Activated gamma-delta T cell treated with anti-CD3 and anti-CD28 coated beads, Interleukin-2, amount 50 U/mL, for 16 hours (primary cell): ENCODE measurements around the gene CHRNA4.

Experiments used
- DNase-seq: peaks from one replicate; pipeline ENCODE4 v3.0.0-alpha.2; 2020; ENCODE audit warnings: low read depth

The CHRNA4 gene

DNA sequence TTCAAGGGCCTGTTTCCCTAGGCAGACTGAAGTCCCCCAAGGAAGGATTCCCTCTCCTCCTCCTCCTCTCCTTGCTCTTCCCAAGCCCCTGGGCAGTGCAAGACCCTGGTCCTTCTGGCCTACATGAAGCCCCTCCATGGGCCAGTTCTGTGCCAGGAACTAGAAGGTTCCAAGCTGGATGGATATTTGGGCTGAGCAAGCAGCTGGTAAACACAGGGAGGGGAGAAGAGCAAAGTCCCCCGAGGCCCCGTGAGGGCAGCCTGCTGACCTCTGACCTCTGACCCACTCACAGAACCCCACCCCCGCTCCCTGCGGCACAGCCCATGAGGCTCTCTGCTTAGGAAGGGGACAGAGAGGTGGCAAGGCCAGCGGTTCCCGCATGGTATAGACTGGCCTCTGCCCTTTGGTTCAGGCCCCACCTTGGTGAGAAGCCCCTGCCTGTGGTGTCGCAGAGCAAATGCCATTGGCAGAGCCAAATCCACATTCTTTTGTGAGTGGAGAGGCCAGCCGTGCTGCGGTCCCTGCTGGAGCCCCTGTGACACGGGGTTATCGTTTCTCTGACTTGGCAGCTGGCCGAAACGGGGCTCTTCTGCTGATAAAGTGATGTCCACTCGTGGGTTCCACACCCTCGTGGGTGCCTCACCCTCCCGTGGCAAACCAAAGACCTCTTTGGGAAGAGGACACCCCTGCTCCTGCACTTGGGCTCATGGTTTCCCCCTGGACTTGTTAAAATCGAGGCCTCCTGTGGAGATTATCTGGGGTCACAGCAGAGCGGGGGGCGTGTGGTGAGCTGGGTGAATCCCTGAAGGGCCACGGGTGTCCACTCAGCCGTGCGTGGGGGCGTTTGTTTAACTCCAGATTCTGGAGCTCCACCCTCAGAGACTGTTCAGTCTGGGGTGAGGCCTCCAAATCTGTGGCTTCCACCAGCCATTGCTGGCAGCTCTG lies 2.1 kb upstream of the CHRNA4 start:
- DNase-seq, result no peak

DNA sequence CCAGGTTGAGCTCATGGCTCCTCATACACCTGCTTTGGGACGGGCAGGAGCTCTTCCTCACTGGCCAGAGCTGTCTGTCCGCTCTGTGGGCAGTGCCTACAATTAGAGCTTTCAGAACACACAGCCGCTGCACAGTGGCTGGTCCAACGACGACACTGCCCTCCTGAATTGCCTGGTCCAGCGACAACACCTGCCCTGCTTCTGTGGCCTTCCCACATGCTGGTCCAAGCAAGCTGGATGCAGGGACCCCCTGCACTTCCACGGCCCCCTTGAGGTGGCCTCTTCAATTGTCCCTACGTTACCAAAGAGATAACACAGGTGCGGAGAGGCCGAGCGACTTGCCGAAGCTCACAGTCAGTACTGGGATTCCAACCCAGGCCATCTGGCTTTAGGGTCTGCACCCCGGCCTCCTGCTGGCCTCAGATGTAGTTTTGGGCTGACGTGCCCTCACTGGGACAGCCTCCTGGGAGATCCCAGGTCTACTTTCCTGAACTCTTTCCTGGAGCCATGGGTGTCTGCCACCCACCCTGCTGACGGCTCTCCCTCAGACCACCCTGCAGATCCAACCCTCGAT lies 1.4 kb upstream of the CHRNA4 start:
- DNase-seq, result no peak

DNA sequence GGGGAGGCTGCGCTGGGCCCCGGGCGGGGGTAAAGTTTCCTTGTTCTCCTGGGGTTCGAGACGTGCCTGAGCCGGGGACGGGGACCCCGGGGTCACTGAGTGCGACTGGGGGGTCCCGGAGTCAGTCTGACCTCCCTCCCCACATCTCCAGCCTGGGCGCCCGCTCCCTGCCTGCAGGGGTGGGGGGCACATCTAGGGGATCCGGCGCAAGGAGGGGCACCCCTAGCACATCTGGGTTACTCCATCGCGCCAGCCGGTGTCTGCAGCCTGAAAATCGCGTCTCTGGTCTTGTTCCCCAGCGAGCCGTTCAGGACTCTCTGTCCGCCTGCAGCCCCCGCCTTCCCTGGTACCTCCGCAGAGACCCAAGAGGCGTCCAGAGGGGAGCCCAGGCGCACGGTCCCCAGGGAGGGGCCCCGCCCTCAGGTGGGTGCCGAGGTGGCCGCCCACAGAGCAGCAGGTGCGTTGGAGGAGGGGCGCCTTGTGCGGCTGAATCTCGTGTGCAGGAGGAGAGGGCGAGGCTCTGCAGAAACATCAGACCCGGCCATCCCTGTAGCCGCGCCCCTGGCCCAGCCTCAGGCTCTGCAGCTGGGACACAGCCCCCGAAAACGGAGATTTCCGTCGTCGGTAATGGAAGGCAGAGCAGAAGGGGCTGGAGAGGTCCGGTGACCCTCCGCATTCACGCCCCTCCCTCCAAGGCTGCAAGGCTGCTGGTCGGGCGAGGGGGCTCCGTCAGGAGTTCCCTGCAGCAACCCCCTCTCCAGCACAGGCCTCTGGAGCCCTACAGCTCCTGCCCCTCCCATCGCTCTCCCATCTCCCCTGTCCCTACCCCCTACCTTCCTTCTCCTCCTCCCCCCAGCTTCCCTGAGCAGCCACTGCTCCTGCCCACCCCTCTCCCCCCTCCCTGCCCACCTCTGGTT lies 628 bp upstream of the CHRNA4 start:
- no peak for DNase-seq

DNA sequence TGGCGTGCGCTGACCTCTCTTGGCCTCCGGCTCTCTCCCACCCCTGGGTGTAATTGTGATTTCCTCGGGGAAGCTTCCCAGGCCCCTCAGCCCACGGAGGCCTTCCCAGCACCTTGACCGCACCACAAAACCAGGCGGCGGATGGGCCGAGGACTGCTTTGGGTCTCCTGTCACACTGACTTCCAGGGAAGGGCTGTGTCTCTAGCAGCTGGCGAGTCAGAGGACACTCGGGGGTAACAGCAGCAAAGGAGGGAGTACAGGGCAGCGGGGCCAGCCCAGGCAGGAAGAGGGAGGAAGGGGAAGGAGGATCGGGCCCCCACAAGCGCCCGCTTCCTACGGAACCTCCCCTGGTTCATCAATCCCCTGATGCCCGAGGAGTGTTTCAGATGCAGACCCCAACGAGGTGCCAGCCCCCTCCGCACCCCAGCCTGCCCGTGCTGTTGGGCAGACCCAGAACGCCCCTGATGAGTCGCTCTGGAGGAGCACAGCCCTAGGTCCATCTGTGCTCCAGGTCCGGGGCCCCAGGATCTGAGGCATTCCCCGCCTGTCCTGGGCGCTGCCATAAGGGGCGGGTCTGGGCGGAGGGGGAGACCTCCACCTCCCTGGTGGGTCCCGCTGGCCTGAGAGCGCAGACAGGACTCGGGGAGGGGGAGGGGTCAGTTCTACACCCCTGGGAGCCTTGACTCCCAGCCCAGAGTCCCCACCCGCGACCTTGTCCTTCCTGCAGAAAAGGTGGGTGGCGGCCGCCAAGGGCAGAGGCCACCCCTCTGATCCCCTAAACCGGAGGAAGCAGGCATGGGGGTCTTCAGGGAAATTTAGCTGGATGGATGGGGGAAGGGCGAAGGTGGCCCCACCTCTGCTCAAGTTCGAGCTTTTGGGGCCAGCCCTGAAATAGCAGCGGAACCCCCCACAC lies 956 bp downstream of the CHRNA4 start:
- DNase-seq, result no peak

DNA sequence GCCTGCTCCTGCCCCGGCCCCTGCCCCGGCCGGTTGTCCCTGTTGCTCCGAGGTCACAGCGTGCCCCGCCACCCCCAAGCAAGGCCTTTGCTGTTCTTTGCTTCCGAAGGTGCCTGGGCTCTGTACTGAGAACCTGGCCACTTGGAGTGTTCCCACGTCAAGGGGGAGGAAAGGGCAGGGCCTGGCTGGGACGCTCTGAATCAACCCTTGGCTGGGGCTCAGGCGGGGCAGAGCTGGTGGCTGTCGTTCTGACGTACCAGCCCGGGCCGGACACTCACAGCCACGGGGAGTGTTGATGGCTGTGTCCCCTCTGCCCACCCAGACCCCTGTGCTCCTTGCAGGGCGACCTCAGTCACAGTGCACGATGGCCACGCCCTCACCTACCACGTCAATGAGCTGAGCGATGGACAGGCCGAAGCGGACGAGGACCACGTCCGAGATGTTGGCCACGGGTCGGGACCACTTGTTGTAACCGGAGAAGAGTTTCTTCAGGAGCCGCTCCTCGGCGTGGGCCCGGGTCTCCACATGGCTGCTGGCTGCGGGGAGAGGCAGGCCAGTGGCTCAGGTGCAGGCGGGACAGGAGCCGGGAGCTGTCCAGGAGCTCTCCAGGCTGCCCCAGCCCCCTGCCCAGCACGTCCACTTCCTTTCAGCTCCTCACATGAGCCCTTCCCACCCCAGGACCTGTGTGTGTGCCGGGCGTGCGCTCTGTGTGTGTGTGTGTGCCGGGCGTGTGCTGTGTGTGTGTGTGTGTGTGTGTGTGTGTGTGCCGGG lies 1.8 kb downstream of the CHRNA4 start:
- no peak for DNase-seq

DNA sequence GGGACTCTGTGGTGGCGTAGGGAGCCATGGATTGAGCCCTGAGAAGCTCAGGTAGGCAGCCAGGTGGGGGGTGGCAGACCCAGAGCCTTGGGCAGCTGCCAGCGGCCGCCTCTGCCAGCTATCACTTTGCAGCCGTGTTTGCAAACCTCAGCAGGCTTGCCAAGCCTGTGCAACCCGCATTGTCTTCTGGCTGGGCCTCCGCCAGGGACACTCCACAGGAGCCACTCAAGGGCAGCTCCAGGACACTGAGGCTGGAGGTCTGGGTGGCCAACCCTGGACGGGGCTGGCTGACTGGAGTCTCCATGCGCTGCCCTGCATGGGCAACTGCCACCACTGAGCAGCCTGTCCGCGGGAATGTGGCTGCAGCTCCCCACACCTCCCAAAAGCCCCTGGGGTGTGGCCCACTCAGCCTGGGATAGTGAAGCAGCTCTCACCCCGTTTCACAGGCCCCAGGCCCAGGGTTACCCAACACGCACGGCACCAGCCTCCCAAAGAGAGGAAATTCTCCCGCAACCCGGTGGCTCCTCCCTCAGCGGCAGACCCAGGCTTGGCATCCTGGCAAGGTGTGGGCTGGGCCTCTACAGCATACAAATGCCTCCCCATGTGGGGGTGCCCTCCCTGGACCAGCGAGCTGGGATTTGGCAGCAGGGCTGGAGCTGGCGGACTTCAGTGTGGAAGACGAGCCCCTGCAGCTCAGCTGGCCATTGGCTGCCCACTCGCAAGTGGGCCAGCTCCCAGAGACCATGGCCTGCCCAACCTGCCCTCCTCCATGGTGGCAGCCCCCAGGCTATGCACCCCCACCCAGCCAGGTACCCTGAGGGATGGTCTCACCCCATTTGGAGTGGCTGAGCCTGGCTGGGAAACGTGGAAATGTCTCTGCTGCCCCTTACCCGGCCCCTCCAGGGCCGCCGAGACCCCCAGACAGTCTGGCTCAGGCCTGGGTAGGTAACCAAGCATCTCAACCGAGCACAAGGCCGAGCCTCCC lies 2.9 kb downstream of the CHRNA4 start:
- no peak for DNase-seq

DNA sequence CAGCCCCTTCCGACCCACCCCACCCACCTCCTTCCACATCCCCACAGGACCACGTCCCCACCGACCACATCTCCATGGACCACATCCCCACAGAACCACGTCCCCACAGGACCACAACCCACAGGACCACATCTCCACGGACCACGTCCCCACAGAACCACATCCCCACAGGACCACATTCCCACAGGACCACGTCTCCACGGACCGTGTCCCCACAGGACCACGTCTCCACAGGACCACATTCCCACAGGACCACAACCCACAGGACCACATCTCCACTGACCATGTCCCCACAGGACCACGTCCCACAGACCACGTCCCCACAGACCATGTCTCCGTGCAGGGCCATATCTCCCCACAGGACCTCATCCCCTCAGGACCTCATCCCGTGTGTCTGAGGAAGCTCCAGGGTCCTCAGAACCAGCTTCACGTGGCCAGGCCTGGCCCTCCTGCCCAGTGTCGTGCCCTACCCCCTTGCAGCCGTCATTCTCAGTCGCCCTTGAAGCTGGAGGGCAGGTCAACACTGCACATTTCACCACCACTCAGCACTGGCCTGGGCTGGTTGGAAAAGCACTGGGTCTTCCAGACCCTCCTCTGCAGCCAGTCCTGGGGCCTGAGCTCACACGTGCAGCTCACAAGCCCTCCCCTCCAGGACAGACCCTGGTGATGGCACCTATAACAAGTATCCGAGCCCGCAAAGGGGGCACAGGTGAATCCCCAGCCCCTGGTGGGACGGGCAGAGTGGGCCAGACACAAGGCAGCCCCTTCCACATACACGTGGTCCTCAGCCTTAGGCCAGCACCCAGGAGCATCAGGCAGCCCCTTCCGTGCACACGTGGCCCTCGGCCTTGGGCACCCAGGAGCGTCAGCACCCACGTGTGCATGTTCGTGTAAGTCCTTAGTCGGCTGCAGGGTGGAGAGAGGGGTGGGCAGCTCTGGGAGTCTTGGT lies 3.9 kb downstream of the CHRNA4 start:
- DNase-seq, result no peak

DNA sequence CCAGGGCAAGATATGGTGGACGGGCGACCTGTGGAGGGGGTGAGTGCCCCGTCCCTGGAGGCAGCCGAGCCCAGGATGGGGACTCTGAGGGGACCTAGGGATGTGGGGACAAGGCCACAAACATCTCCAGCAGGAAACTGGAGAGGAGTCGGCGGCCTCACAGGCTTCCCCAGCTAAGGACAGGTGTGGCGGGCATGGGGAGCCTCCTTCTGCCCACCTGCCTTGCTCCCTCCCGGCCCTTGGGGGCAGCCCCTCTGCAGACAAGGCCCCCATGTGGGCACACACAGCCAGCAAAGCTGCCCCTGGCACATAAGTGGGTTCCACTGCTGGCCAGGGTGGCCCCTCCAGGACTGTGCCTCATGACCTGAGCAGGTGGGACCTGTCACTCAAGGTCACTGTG lies 4.6 kb downstream of the CHRNA4 start:
- DNase-seq, result no peak

DNA sequence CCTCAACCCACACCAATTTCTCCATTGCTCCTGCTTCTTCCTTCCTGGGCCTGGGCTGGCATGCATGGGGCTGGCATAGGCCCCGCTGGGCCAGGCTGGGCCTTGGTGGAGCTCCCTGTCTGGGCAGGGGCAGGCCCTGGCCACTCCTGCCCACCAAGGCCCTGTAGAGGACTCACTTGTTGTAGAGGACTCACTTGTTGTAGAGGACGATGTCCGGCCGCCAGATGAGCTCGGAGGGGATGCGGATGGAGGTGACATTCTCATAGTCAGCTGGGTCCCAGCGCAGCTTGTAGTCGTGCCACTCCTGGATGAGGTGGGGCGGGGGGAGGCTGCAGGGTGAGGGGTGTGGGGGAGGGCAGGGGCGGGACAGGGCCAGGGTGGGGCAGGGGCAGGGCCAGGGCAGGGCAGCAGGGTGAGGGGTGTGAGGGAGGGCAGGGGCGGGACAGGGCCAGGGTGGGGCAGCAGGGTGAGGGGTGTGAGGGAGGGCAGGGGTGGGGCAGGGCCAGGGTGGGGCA lies 5.3 kb downstream of the CHRNA4 start:
- DNase-seq, result no peak

DNA sequence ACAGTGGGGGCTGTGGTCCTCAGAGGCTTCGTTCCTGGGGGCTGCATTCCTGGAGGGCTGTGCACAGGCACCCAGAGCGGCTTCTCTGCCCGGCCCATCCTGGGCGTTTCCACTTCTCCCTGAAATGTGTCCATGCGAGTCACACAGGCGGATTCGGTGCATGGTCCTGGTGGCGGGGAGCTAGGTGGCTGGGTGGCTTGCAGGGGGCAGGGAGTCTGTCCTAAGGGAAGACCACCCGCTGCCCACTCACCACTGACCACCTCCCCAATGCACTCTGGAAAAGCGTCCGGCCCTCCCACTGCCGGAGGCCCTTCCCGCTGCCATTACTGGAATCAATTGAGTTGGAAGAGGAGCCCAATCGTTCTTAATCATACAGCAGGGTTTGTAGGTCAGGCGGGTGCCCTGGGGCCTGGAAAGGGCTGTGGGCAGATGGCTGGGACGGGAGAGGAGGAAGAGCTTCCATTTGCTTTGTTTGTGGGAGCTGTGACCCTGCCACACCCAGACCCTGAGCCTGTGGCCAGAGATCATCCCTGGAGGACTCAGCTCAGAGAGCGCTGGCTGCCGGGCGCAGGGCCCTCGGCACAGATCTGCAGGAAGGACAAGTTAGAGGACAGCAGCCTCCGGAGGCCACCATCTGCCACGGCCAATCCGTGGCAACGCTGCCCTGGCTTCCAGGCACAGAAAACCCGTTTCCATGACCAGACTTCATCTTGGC lies 6.4 kb downstream of the CHRNA4 start:
- DNase-seq, result no peak

DNA sequence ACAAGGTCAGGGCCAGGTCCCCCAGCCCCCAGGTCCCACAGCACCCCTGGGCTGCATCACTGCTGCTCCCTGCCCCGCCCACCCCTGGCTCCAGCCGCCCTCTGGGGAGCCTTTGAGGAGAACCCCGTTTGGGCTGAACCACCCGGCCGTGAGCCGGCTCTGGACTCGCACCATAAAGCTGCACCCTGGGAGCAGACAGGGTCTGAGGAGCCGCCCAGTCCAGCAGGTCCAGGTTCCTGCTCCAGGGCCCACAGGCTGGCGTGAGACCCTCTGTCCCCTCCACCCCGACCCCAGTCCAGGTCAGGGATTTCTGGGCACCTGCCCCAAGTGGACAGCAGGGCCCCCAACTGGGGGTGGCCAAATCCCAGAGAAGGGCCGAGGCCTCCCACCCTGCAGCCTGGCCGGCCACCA lies 8.3 kb downstream of the CHRNA4 start:
- DNase-seq, result no peak

DNA sequence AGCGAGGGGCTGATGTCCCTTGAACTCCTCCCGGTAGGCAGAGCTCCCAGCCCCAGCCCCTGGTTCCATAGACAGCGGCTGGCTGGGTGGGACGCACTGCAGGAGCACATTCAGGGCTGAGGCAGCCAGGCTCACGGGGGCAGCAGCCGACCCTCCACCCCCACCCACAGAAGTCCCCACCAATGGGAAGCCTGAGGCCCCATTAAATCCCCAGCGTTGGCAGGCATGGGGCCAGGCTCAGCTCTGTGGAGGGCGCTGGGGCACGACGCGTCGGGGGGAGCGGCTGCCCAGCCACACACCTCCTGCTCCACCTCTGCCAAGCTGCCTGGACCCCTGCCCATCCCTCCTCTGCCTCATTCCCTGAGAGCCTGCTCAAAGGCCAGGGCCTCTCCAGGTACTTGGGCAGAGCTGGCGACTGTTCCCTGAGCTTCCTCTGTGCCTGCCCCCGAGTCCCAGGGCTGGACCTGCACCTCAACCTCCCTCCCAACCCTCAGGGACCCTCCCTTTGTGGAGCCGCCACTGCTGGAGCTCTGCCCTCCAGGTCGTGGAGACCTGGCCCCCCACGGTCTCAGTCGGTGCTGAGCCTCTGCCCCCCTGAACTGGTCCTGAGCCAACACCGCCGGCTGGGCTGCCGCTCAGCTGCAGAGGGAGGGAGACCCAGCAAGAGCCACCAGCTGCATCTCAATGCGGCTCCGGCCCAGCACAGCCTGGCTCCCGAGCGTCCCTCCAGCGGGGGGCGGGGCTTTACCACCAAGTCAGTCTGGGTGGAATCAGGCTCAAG lies 9.1 kb downstream of the CHRNA4 start:
- DNase-seq, result no peak

DNA sequence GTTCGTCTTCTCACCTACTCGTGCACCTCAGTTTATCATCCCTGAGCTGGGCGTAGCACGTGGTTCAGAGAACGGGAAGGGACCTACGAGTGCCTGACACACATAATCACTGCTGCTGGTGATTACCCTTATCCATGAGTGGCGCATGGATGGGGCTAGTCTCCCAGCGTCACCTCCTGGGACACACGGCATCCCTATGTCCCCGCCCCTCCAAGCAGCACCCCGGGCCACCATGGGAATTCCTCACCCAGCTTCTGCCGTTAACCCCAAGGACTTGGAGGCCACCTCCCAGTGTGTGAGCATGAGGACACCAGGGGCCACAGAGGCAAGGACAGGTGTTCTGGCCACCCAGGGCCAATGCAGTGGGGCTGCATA lies 9.8 kb downstream of the CHRNA4 start:
- DNase-seq, result no peak

DNA sequence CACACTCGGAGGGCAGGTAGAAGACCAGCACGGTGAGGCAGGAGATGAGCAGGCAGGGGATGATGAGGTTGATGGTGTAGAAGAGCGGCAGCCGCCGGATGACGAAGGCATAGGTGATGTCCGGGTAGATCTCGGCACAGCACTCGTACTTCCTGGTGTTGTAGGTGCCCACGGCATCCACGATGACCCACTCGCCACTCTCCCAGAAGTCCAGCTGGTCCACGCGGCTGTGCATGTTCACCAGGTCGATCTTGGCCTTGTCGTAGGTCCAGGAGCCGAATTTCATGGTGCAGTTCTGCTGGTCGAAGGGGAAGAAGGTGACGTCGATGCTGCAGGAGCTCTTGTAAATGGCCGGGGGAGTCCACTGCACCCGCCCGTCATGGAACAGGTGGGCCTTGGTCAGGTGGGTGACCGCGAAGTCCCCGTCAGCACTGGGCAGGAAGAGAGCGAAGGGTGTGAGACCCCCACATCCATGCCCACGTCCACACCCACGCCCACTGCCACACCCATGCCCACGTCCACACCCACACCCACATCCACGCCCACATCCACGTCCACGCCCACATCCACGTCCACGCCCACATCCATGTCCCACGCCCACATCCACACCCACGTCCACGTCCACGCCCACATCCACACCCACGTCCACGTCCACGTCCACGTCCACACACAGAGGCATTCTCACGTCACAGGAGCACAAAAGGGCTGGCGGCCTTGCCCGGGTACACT lies 10.4 kb downstream of the CHRNA4 start:
- DNase-seq, result no peak

DNA sequence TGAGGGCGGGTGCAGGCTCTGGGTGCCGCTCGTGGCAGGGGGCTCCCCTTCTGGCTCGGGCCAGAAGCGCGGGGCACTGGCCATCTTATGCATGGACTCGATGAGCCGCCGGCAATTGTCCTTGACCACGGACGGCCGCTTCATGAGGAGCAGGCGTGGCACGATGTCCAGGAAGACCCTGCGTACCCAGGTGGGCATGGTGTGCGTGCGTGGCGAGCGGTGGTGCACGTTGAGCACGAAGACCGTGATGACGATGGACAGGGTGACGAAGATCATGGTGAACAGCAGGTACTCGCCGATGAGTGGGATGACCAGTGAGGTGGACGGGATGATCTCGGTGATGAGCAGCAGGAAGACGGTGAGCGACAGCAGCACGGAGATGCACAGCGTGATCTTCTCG lies 11.0 kb downstream of the CHRNA4 start:
- DNase-seq, result no peak

DNA sequence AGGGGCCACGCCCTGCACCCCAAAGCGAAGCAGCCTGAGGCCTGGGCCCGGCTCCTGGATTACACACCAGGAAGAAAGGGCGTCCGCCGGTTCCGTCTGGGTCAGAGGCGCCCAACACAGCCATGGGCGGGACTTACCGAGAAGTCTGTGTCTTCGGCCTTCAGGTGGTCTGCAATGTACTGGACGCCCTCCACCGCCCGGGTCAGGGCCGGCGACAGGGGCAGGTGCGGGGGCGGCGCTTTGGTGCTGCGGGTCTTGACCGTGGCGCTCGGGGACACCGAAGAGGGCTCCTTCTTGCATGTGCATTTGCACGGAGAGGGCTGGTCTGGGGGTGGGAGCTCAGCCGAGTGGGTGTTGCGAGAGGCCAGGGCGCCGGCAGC lies 11.6 kb downstream of the CHRNA4 start:
- no peak for DNase-seq
